IPS-18c (cell line): ENCODE measurements around the gene FRAS1.

Experiments used
- H3K4me3 ChIP-seq: 2 replicates; pipeline ENCODE4 v1.7.0; 2013; ENCODE audit warnings: low read depth, mild to moderate bottlenecking, low read length, moderate library complexity; ENCODE audit not compliant: insufficient read depth
- H3K9me3 ChIP-seq: one replicate; pipeline ENCODE4 v1.6.1; 2013; ENCODE audit warnings: mild to moderate bottlenecking, low read length, moderate library complexity; ENCODE audit not compliant: control insufficient read depth, insufficient read depth

FRAS1 gene

DNA sequence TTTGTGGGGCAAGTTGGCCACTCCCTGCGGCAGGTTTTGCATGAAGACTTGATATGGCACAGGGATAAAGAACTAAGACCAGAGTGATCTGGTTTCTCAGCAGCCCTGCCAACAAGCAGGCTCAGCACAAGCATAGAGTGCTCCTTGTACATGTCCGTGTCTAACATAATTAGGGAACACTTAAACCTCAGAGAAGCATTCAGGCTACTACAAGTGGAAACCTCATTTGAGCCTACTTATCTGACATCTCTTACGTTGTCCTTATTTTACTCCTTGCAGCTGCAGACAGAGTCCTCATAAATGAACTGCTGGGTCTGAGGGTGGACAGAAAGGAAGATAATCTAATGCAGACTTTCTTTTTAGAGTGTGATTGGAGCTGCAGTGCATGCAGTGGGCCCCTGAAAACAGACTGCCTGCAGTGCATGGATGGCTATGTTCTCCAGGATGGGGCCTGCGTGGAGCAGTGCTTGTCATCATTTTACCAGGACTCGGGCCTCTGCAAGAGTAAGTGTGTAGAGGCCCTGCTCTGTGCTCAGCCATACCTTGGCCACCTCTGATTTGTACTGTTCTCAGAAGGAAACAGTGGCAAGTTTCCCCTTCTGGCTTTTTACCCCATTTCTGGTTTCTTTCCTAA, 315.3 kb downstream of the FRAS1 start:
- no peaks in the 10 kb centered on the region for H3K9me3 ChIP-seq
- no peak overlapping the region for H3K4me3 ChIP-seq

DNA sequence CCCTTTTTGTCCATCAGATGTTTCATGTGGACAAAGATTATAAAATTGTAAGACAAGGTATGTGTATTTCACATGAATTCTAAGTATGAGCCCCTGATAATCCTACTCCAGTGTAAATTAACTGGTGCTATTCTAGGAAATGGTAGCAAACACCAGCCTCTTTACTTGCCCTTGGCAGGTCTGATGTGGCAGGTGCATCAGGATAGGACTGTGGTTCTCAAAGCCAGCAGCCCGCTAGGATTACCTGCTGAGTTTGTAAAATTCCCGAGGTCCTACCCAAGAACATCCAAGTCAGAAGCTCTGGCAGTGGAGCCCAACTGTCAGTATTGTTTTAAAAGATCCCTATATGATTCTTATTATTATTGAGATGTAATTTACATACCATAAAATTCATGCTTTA, 320.4 kb downstream of the FRAS1 start:
- no peaks in the 10 kb centered on the region for H3K9me3 ChIP-seq
- H3K4me3 ChIP-seq, result no peak overlapping the region

DNA sequence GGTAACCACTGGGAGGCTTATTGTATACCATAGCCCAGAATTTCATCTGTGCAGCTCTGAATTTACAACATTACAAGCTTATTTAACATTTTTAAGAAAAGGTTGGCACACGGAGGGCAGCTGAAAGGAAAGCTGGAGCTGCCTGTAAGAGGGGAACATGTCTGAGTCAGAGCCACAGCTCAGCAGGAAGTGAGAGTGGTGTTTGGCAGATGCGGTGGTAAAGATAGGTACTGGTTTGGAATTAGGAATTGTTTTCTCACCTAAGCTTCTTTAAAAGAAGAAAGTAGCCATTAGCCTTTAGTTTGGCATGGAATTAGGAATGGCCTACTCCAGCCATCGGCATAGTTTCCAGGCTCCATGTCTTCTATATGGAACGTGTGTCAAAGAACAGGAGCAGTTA, 321.9 kb downstream of the FRAS1 start:
- H3K4me3 ChIP-seq, result no peak overlapping the region
- no peaks in the 10 kb centered on the region for H3K9me3 ChIP-seq

DNA sequence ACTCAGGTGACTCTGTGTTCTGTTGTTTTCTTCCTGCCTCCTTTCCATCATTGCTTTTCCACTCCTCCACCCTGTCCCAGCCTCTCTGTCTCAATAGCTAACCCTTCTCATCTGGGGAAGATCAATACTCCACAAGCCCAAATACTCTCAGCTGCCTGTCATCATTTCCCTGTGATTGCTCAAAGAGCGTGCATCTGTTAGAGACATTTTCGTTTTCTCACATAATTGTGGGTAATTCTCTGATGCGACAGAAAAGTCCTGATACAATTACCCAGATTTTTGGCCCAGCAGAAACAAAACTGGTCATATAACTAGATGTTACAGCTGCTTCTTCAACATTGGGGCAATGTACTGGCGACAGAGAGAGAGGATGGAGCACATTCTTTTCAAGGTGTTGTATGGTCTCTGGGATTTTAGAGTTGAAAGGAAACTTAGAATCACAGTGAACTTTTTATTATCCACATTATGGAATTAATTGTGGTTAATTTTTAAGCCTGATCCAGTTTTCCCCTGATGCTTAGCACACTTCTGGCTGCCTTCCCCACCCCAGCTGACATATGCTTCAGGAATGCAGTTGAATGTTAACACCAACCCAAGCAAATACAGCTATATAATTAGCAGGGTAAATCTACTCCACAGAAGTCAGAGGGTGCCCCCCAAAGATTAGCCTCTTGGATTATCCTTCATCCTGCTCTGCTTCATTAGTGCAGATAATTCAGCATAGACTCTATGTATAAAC, 323.0 kb downstream of the FRAS1 start:
- Histone ChIP-seq H3K4me3 (no peak overlapping the region), H3K9me3 (no peaks in the 10 kb centered on the region)

DNA sequence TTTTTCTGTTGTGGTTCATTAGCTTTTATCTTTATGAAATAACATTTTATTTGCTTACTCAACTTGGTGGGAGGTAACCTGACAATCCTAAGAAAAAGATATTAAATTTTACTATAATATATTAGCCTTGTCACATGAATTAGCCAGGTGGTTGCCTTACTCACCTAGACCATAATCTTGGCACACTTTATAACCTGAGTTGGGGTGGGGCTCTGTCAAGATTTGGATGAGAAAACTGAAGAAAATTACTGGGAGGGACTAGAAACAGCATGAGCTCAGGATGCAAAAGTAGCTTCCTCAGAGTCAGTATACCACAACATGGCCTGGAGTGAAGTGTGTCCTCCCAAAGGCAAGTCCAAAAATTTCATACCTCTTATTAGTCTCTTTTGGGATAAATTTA, 329.6 kb downstream of the FRAS1 start:
- Histone ChIP-seq H3K9me3 (no peaks in the 10 kb centered on the region), H3K4me3 (no peak overlapping the region)

DNA sequence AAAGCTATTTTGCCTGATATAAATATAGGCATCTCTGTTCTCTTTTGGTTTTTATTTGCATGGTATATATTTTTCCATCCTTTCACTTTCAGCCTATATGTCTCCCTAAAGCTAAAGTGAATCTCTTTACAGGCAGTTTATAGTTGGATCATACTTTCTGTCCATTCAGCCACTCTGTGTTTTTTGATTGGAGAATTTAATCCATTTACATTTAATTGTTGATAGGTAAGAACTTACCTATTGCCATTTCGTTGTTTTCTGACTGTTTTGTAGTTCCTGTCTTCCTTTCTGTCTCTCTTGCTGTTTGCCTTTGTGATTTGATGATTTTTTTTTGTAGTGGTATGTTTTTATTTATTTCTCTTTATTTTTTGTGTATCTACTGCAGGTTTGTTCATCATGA, 338.5 kb downstream of the FRAS1 start:
- H3K9me3 ChIP-seq, result no peaks in the 10 kb centered on the region

DNA sequence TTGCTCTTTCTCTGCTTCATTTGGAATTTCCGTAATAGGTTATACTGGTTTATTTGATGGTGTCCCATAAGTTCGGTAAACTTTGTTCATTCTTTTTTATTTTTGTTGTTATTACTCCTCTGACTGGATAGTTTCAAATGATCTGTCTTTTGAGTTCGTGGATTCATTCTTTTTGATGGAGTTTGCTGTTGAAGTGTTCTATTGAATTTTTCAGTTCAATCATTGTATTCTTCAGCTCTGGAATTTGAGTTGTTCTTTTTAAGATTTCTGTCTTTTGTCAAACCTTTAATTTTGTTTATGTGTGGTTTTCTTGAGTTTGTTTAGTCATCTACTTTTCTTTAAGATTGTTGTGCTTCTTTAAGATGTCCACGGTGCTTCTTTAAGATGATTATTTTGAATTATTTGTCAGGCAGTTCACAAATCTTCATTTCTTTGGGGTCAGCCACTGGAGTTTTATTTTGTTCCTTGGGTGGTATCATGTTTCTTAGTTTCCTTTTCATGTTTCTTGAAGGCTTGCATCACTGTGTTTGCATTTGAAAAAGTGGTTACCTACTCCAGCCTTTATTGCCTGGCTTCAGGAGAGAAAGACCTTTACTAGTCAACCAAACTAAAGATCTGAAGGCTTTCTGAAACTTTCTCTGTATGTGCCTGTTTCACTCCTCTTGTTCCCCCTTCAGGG, 339.6 kb downstream of the FRAS1 start:
- Histone ChIP-seq H3K4me3 (no peak overlapping the region), H3K9me3 (no peaks in the 10 kb centered on the region)

More for the DNA sequence above, 338.5 kb downstream of the FRAS1 start:
- H3K4me3 ChIP-seq, result no peak overlapping the region

DNA sequence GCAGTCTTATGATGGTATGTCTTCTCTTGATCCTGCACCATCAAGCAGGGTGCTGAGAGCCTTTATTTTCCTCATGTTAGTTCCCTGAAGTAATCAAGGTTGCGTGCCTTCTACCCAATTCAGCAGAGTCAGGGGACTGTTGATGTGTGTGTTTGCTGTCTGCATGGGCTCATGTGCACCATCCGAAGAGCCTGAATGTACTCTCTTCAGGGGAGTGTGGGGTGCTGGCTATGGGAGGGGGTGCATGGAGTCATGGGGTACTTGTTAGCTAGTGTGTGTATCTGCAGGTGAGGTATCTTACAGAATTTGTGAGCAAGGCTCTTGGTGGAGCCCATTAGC, 340.1 kb downstream of the FRAS1 start:
- H3K9me3 ChIP-seq, result no peaks in the 10 kb centered on the region
- H3K4me3 ChIP-seq, result no peak overlapping the region

DNA sequence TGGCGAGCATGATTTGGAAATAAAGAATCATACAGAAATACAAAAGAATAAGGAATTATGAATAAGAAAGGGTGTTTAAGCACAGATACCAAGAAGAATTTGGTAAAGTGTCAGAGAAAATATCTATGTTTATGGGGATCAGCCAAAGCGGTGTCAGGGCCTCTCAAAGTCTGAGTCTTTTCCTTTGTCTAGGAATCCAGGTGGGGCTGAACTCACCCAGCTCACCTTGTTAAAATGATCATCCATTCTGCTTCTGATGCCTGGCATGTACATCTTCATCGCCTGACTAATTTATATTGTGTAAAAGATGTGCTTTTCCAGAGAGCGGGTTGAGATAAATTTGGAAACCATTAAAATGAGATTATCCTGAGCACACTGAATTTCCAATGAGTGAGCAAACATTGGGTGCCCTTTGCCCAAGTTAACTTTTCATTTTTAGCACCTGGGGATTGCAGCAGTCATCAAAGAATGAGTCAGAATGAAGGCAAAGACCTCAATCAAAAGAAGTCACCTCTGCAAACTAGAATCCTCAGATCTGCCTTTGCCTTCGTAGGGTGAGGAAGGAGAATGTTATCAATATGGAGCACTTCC, 352.6 kb downstream of the FRAS1 start:
- no peaks in the 10 kb centered on the region for H3K9me3 ChIP-seq
- H3K4me3 ChIP-seq, result no peak overlapping the region

DNA sequence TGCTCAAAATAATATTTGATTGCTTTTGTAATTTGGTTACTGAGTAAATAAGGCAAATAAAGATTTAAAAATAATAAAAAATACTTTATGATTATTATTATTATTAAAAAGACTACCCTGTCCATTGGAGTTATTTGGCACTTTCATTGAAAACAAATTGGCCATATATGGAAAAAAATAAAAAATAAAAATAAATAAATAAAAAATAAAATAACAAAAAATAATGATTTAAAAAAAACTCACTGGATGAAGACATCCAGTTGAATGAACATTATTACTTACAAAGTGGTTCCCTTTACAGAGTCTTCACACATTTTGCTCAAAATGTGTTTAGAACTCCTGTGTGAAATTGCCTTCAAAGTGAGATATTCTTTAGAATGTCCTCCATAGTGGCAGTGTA, 353.1 kb downstream of the FRAS1 start:
- Histone ChIP-seq H3K4me3 (no peak overlapping the region), H3K9me3 (no peaks in the 10 kb centered on the region)

DNA sequence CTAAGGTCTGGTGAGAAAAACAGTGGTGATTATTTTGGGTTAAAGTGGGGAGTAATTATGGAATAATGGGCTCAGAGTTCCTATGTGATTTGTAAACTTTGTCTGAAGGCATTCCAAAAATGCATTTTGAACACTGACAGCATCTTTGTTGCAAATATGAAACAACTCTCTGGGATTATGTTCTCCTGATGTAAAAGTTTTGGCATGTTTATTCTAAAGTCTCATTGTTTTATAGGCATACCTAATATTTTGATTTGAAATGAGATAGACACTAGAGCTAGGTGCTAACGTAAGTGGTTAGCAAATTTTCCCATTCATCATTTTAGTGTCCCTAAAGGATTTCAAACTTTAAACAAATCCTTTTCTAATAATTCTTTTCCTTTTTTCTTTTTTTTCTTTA, 353.6 kb downstream of the FRAS1 start:
- Histone ChIP-seq H3K4me3 (no peak overlapping the region), H3K9me3 (no peaks in the 10 kb centered on the region)

DNA sequence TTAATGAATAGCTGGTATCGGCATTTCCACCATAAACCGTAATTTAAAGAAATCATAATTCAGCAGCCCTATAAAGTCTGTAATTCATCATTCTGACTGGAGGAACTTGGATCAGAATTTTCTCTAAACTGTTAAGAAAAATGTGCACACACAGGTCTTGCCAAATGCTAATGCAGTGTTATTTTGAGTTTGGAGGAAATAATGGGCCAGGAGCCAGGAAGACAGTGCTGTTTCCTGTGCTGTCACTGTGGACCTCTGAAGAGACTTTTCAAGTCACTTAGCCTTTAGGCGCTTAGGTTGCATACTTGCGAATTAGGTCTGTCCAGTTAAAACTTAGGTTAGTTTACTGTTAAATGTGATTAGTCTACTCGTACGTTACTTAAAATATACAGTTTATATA, 357.0 kb downstream of the FRAS1 start:
- H3K9me3 ChIP-seq, result no peaks in the 10 kb centered on the region
- no peak overlapping the region for H3K4me3 ChIP-seq

DNA sequence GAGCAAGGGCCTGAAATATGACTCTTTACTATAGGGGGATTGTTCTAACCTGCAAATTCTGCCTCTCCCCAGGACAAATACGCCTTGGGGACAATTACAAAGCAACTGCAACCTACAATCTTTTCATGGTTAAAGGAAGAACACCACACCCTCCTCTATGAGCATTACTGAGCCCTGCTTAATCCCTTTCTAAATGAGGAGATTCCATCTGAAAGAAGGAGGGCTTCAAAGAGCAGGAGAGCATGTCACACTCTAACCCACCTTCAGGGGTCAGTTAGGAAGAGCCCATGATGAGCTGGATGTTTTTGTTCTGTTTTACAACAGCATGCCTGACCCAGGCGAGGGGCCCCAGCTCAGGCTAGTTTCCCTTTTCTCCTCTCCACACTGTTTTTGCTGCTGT, 360.5 kb downstream of the FRAS1 start:
- Histone ChIP-seq H3K4me3 (no peak overlapping the region), H3K9me3 (no peaks in the 10 kb centered on the region)

DNA sequence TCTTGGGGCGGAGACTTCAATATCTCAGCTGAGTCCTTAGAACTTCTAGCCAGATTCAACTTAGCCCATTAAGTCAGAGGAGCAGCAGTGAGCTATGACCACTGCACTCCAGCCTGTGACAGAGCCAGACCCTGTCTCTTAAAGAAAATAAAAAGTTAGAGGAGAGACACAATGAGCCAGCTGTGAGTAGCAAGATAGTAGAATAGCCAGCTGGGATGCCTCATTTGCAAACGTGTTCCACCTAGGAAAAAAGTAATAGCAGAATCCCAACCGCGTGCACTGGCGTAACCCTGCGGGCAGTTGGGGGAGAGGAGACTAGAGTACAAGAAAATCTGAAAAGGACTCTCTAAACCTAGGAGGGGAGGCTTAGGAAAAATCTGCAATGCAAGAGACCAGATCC, 361.3 kb downstream of the FRAS1 start:
- H3K4me3 ChIP-seq, result no peak overlapping the region
- no peaks in the 10 kb centered on the region for H3K9me3 ChIP-seq

DNA sequence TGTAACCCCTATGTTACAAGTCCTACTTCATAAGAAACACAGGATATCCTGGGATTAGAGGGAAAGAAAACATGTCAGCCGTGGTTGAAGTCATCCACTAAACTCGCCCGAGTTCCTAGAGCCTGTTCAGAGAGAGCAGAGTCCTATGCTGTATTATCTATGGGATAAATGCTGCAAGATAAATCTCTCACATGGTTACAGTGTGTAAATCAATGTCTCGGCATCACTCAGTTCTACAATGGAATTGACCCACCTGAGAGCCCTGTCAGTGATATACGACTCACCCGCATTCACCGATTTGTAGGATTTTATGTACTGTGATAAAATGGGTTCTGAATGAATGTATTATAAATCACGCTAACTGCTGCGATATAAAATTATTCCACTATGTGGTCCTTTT, 366.7 kb downstream of the FRAS1 start:
- Histone ChIP-seq H3K9me3 (no peaks in the 10 kb centered on the region), H3K4me3 (no peak overlapping the region)

DNA sequence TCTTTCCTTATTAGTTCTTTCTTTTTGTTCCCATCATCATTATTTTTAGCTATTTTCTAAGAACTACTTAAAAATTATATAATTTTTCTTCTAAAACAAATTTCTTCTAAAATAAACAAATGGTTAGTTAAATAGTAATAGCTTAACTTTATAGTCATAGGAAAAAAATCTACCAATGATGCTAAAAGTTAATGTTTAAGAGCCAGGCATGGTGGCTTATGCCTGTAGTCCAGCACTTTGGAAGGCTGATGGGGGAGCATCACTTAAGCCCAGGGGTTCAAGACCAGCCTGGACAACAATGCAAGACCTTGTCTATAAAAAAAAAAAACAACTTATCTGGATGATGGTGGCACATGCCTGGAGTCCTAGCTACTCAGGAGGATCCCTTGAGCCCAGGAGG, 367.3 kb downstream of the FRAS1 start:
- no peaks in the 10 kb centered on the region for H3K9me3 ChIP-seq
- no peak overlapping the region for H3K4me3 ChIP-seq

DNA sequence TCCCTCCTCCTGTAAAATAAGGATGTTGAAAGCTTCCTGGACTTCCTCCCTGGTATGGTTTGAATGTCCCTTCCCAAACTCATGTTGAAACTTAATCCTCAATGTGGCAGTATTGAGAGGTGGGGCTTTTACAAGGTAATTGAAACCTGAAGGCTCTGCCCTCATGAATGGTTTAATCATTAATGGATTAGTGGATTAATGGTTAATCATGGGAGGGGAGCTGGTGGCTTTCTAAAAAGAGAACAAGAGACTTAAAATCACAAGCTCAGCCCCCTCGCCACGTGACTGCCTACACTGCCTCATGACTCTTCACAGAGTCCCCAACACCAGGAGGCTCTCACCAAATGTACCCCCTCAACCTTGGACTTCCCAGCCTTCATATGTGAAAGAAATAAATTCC, 369.8 kb downstream of the FRAS1 start:
- Histone ChIP-seq H3K4me3 (no peak overlapping the region), H3K9me3 (no peaks in the 10 kb centered on the region)

DNA sequence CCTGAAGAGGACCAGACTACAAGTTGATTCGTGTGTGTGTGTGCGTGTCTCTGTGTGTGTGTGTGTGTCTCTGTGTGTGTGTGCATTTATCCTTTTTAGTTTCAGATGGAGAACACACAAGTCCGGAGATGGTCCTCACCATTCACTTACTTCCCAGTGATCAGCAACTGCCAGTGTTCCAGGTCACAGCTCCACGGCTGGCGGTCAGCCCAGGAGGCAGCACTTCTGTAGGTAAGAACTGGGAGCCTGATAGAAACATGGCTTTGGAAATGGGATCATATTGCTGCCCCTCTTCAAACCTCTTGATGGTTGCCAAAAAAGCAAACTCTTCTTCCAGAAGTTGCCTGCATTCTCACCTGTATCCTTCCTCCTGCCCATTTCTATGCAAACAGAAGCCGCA, 371.9 kb downstream of the FRAS1 start:
- H3K4me3 ChIP-seq, result no peak overlapping the region
- no peaks in the 10 kb centered on the region for H3K9me3 ChIP-seq
